Measurements from ENCODE around the gene SLC24A1. TPM values are rescaled to one million over a fixed set of nuclear protein-coding genes. Genes with fewer than 3 reads are reported as not detected.

SLC24A1 gene
- total and polyA plus RNA-seq, 2 of the 4 experiments (the other 2 are of a cell fraction), result 3.6 to 4.9 TPM

- peak overlapping the region; percentile 21; the same call in 1 of the 2 replicates for H2BK120ac ChIP-seq (ENCODE audit: low read depth, low read length)
- DNase-seq (no peak), ATAC-seq (ENCODE audit: low read depth) (no peak)
- in situ Hi-C loops (cut with MboI; ENCODE audit: low sequenced_read_pairs) (loop anchor here (25.0 kb wide), 1 partner anchor 675 kb away; the partner anchor contains the start of gene DIS3L), dilution Hi-C loops (cut with HindIII; ENCODE audit: low sequenced_read_pairs, unreplicated experiment) (no loop called here), intact Hi-C loops (cut with micrococcal nuclease) (no loop called here)
- POLR2A ChIA-PET (ENCODE audit: unreplicated experiment), result interaction anchor here (1.1 kb wide), 1 partner anchor 257 kb away, joined by 3 read pairs; no protein-coding TSS in a partner anchor
- peak overlapping the region; percentile 1; the same call in 1 of the 3 replicates for H2BK15ac ChIP-seq (ENCODE audit: low read depth, low read length)
- no peak overlapping the region for H3K18ac ChIP-seq (ENCODE audit: low read depth, low read length)
- no peaks in the 10 kb centered on the region for H3K27me3 ChIP-seq (ENCODE audit: control insufficient read depth, insufficient read depth, low read length)
- H2AK9ac ChIP-seq (replicated peaks; ENCODE audit: low read depth, low read length, poor library complexity), result peak overlapping the region; percentile 59
- peak overlapping the region; percentile 65; the same call in 1 of the 2 replicates for H3K4me3 ChIP-seq (ENCODE audit: insufficient read depth, low read depth, low read length)
- H3K27ac ChIP-seq (ENCODE audit: insufficient read depth, low read length), result peak overlapping the region; percentile 94; the same call in 1 of the 2 replicates
- peak overlapping the region; percentile 99 for H2AFZ ChIP-seq (replicated peaks; ENCODE audit: low read length, poor library complexity)
- H4K8ac ChIP-seq (ENCODE audit: low read depth in 2 of 2, low read length in 2 of 2), result peak overlapping the region; percentile 83 to 96
- no peaks in the 10 kb centered on the region for H3K9me3 ChIP-seq (ENCODE audit: control insufficient read depth, insufficient read depth, low read length)
- BruUV-seq (replicated peaks), result no TSS peak
- H3K4ac ChIP-seq (ENCODE audit: low read depth, low read length), result peak overlapping the region; percentile 92
- peaks cover 13% of the 10 kb centered on the region for H3K9me1 ChIP-seq (ENCODE audit: insufficient read depth, low read length)
- H4K20me1 ChIP-seq (ENCODE audit: insufficient read depth, low read length), result no peaks in the 10 kb centered on the region
- H3K36me3 ChIP-seq (ENCODE audit: control insufficient read depth, insufficient read depth, low read length), result peaks cover 2% of the 10 kb centered on the region
- H3K4me2 ChIP-seq (ENCODE audit: low read depth, low read length), result peak overlapping the region; percentile 90
- peaks cover 15 to 38% of the 10 kb centered on the region in 2 experiments for H3K79me1 ChIP-seq (ENCODE audit: low read depth in 1 of 2, low read length in 2 of 2)
- peak overlapping the region; percentile 20; the same call in 1 of the 2 replicates for H4K91ac ChIP-seq (ENCODE audit: insufficient read depth, low read depth, low read length)
- H4K5ac ChIP-seq (ENCODE audit: low read depth, low read length), result peak overlapping the region; percentile 90
- peak overlapping the region; percentile 71; the same call in 1 of the 2 replicates for H3K23ac ChIP-seq (ENCODE audit: low read depth, low read length)
- H2AK5ac ChIP-seq (ENCODE audit: low read depth, low read length), result peak overlapping the region; percentile 79
- TF ChIP-seq, protein P1, sequence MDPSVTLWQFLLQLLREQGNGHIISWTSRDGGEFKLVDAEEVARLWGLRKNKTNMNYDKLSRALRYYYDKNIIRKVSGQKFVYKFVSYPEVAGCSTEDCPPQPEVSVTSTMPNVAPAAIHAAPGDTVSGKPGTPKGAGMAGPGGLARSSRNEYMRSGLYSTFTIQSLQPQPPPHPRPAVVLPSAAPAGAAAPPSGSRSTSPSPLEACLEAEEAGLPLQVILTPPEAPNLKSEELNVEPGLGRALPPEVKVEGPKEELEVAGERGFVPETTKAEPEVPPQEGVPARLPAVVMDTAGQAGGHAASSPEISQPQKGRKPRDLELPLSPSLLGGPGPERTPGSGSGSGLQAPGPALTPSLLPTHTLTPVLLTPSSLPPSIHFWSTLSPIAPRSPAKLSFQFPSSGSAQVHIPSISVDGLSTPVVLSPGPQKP (IDR thresholded peaks at IDR 0.05; ENCODE audit: borderline replicate concordance, low read depth, low read length), result no peak
- TF ChIP-seq POLR2A (IDR thresholded peaks at IDR 0.05; ENCODE audit: low read depth, low read length), result no peak
- no peak for TF ChIP-seq NFE2L2 (IDR thresholded peaks at IDR 0.05; ENCODE audit: low read depth, low read length)
- no peak for TF ChIP-seq CHD1 (IDR thresholded peaks at IDR 0.05; ENCODE audit: low read depth, low read length)
- TF ChIP-seq, protein P2, sequence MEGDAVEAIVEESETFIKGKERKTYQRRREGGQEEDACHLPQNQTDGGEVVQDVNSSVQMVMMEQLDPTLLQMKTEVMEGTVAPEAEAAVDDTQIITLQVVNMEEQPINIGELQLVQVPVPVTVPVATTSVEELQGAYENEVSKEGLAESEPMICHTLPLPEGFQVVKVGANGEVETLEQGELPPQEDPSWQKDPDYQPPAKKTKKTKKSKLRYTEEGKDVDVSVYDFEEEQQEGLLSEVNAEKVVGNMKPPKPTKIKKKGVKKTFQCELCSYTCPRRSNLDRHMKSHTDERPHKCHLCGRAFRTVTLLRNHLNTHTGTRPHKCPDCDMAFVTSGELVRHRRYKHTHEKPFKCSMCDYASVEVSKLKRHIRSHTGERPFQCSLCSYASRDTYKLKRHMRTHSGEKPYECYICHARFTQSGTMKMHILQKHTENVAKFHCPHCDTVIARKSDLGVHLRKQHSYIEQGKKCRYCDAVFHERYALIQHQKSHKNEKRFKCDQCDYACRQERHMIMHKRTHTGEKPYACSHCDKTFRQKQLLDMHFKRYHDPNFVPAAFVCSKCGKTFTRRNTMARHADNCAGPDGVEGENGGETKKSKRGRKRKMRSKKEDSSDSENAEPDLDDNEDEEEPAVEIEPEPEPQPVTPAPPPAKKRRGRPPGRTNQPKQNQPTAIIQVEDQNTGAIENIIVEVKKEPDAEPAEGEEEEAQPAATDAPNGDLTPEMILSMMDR (conservative IDR thresholded peaks at IDR 0.05; ENCODE audit: low read depth, low read length), result no peak
- no peak for TF ChIP-seq MAFK (IDR thresholded peaks at IDR 0.05; ENCODE audit: low read depth, low read length)
- no peak for TF ChIP-seq CEBPB (IDR thresholded peaks at IDR 0.05; ENCODE audit: low read depth, low read length)
- no peak for TF ChIP-seq BHLHE40 (IDR thresholded peaks at IDR 0.05; ENCODE audit: low read depth, low read length)
- TF ChIP-seq RFX5 (IDR thresholded peaks at IDR 0.05; ENCODE audit: low read depth, low read length), result no peak
- TF ChIP-seq RCOR1 (IDR thresholded peaks at IDR 0.05; ENCODE audit: insufficient replicate concordance, low read length), result no peak
- no peak for TF ChIP-seq MXI1 (IDR thresholded peaks at IDR 0.05; ENCODE audit: borderline replicate concordance, low read depth, low read length)
- peaks cover 4% of the 10 kb centered on the region for H3K4me1 ChIP-seq (ENCODE audit: control insufficient read depth, insufficient read depth, low read length)
- 93% methylated on average over 2 of the region's 5 CpGs; no CpG with 5 or more reads in 1 of the 2 experiments for WGBS, 2 experiments (ENCODE audit: extremely low coverage in 2 of 2, insufficient read length in 1 of 2)
- H2BK5ac ChIP-seq (ENCODE audit: low read depth, low read length, poor library complexity, severe bottlenecking), result peak overlapping the region; percentile 86
- H3K56ac ChIP-seq (ENCODE audit: extremely low read depth, insufficient read depth, low read length), result peak overlapping the region; percentile 65; the same call in 1 of the 2 replicates
- H2BK20ac ChIP-seq (ENCODE audit: low read depth, low read length), result no peak overlapping the region
- peak overlapping the region; percentile 92 for H3K9ac ChIP-seq (ENCODE audit: low read depth, low read length)
- CTCF ChIA-PET, result no interaction called here
- H3K14ac ChIP-seq (replicated peaks; ENCODE audit: low read depth, low read length), result peak overlapping the region; percentile 50
Measured at GRCh38 chr15:65611888-65612615, 9.7 kb upstream of the SLC24A1 start.
